Cardiac muscle cell (in vitro differentiated cells and primary cell): ENCODE data around the gene COG5. TPM values are rescaled to one million over a fixed set of nuclear protein-coding genes. Genes with fewer than 3 reads are reported as not detected.

ENCODE experiments used
- DNase-seq, 2 donors: peaks; one replicate each; pipeline versions ENCODE4 v3.0.0 to v3.0.0-alpha.2; 2010 to 2017; ENCODE audit warnings: low read depth in 1 of 2, low spot score in 1 of 2
- H3K27ac ChIP-seq: fragments of 200-600 bp; sonication (generic); 2 replicates; pipeline ENCODE4 v1.5.1; 2016
- H3K27me3 ChIP-seq: fragments of 200-600 bp; sonication (generic); 2 replicates; pipeline ENCODE4 v1.6.0; 2016; ENCODE audit warnings: control low read depth
- H3K36me3 ChIP-seq: fragments of 200-600 bp; sonication (generic); 2 replicates; pipeline ENCODE4 v1.5.1; 2016; ENCODE audit warnings: control low read depth
- H3K4me1 ChIP-seq: fragments of 200-600 bp; sonication (generic); 2 replicates; pipeline ENCODE4 v1.8.1; 2017; ENCODE audit warnings: low read depth, mild to moderate bottlenecking, mixed run types
- H3K4me3 ChIP-seq: fragments of 200-600 bp; sonication (generic); 2 replicates; pipeline ENCODE4 v1.5.1; 2016; ENCODE audit warnings: mild to moderate bottlenecking
- H3K9me3 ChIP-seq: fragments of 200-600 bp; sonication (generic); 2 replicates; pipeline ENCODE4 v1.5.1; 2017; ENCODE audit warnings: low read depth, mild to moderate bottlenecking, control low read depth
- polyA plus RNA-seq: library from polyadenylated mRNA; unstranded; fragments of >200 nt; fragmentation: Nextera tagmentation; extraction: Ambion mirVana; gene quantifications from 2 replicates; pipeline ENCODE4 v1.2.1, GENCODE V29; 2016
- total RNA-seq: library from RNA; depleted of rRNA; stranded (reverse); fragments of >200 nt; gene quantifications from 2 replicates; pipeline ENCODE4 v1.2.3, GENCODE V29; 2016
- TF ChIP-seq, protein P1 (sequence below): IDR thresholded peaks from 2 replicates; pipeline ENCODE4 v1.5.1; 2012; ENCODE audit warnings: low read depth, mild to moderate bottlenecking, low read length

The COG5 gene
- total and polyA plus RNA-seq, 2 experiments from 2014 or later = 20.4 to 63.1 TPM

DNA sequence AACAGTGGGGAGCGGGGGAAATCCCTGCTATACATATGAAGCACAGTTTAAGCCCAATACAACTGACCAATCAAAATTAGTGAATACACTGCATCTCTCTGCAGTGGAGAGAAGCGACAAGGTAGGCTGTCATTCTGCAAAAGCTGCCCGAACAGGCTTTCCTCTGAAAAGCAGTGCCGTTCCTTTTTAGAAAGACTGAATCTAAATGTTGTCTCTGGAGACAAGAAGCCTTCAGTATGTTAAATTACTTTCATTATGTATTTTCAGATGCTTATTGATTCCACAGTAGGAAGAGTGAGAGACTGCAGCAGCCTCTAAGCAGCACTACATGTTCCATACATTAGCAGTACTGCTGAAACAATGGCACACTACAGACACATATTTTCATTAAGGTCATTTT lies 93.8 kb downstream of the COG5 start, which contains the start of gene GPR22:
TSS of gene GPR22 (plus strand) at position 129 of the 400 bp plus-strand sequence. CDS start 4,004 bp downstream, outside the sequence.
- TF ChIP-seq, protein P1, sequence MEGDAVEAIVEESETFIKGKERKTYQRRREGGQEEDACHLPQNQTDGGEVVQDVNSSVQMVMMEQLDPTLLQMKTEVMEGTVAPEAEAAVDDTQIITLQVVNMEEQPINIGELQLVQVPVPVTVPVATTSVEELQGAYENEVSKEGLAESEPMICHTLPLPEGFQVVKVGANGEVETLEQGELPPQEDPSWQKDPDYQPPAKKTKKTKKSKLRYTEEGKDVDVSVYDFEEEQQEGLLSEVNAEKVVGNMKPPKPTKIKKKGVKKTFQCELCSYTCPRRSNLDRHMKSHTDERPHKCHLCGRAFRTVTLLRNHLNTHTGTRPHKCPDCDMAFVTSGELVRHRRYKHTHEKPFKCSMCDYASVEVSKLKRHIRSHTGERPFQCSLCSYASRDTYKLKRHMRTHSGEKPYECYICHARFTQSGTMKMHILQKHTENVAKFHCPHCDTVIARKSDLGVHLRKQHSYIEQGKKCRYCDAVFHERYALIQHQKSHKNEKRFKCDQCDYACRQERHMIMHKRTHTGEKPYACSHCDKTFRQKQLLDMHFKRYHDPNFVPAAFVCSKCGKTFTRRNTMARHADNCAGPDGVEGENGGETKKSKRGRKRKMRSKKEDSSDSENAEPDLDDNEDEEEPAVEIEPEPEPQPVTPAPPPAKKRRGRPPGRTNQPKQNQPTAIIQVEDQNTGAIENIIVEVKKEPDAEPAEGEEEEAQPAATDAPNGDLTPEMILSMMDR = no peak
- Histone ChIP-seq H3K4me3 (no peak within 1 kb of the TSS), H3K27ac (no peak within 1 kb of the TSS)

DNA sequence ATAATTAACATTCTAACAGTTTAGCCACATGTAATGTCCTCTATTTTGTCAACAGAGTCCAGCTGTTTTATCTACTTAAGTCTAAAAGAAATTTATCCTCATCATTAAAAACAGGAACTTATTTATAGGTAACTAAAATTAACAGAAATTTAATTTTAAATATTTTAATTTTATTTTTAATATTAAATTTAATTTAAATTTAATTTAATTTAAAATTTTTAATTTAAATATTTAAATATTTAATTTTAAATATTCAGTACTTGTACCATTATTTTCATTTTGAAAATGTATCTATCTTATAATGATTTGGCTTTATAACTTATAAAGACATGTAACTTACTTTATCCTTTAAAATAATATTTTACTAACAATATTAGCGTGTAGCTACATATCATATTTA lies 94.9 kb downstream of the COG5 start:
- no peak for DNase-seq
- Histone ChIP-seq H3K9me3 (no peaks in the 10 kb centered on the region), H3K27ac (no peak overlapping the region), H3K4me1 (peaks cover 5% of the 10 kb centered on the region), H3K27me3 (no peaks in the 10 kb centered on the region), H3K4me3 (no peak overlapping the region), H3K36me3 (no peaks in the 10 kb centered on the region)
- TF ChIP-seq, protein P1 = no peak

More for the DNA sequence above, 93.8 kb downstream of the COG5 start, which contains the start of gene GPR22:
- no peaks in the 10 kb centered on the region for H3K27me3 ChIP-seq
- no peaks in the 10 kb centered on the region for H3K9me3 ChIP-seq
- H3K4me1 ChIP-seq = peaks cover 4% of the 10 kb centered on the region
- DNase-seq = no peak
- H3K36me3 ChIP-seq = no peaks in the 10 kb centered on the region

DNA sequence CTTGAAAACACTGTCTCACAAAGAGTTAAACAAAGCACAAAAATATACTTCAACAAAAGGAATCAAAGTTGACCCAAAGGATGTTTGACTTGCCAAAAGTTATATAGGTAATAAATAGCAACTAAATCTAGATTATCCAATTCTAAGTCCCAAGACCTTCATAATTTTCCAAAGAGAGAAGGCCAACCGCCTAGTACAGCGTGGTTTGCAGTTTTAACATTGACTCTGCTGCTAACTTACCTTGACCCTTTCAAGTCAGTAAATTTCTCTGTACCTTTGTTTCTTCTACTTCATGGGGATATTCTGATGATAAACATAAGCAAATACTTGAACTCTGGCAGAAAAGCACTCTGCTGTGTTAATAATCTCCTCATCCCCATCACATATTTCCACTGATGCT lies 95.7 kb downstream of the COG5 start:
- TF ChIP-seq, protein P1 = no peak
- no peak for DNase-seq
- Histone ChIP-seq H3K9me3 (no peaks in the 10 kb centered on the region), H3K27ac (no peak overlapping the region), H3K4me3 (no peak overlapping the region), H3K36me3 (no peaks in the 10 kb centered on the region), H3K4me1 (peaks cover 10% of the 10 kb centered on the region), H3K27me3 (no peaks in the 10 kb centered on the region)

DNA sequence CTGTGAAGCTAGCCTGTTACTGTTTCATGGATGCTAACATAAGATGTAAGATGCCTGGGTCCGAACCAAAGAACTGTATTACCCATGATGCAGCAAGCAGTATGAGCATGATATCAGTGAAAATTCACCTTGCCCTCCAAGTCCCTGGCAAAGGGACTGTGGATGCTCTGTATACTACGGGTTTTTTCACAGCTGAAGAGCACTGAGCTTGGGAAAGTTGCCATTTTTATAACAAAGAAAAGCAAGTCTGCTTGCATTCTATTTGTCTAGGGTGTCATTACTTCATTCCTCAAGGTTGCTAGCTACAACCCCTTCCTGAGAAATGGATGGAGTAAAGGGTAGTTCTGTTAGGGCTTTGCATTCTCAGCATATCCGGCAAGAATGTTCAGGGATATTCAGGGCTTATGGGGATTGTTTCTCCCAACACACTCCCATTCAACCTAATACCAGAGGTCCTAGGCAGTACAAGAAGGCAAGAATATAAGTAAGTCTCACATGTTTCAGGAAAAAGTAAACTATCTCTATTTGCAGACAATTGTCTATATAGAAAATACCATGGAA lies 99.0 kb downstream of the COG5 start:
- H3K4me3 ChIP-seq = no peak overlapping the region
- TF ChIP-seq, protein P1 = no peak
- H3K9me3 ChIP-seq = no peaks in the 10 kb centered on the region
- H3K36me3 ChIP-seq = no peaks in the 10 kb centered on the region
- DNase-seq = no peak
- peaks cover 21% of the 10 kb centered on the region for H3K4me1 ChIP-seq
- no peaks in the 10 kb centered on the region for H3K27me3 ChIP-seq
- H3K27ac ChIP-seq = no peak overlapping the region

DNA sequence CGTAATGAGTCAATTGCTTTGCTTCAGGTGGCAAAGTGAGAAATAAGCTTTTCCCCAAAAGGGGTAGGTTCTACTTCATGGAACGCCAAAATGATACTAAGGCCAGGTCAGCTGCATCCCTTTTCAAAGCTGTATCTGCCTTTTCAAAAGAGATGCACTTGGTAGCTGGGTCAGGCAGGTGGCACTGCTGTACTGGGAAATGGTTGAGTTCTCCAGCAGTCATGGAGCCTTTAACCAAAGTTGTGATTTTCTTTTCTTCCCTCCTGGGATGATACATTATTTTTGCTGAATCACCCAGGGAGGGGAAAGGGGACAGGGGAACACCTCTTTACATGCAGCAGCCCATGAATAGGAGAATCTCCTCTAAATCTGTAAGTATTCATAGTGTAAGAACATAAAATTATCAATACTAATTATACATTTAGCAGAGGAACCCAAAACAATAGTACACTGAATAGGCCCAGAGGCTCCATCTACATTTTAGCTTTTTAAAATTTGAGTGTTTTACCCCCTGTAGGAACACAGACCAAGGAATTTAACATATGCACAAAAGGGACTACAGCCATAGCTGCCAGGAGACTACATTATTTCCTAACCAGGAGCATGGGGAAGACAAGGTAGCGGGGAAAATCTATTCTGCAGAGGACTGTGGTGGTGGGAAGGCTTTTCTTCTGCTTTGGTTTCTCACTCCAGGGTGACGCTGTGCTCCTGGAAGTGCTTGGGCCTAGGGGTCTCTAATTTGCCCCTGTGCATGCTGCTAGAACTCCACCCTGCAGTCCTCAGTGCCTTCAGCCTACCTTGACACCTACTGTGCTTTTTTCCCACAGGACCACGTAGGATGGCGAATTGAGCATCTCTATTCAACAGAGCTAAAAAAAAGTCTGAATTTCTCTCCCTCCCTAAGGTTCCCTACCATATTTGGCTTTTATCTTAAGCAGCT lies 100.3 kb downstream of the COG5 start:
- H3K4me1 ChIP-seq = peaks cover 21% of the 10 kb centered on the region
- H3K27me3 ChIP-seq = no peaks in the 10 kb centered on the region
- no peaks in the 10 kb centered on the region for H3K9me3 ChIP-seq
- TF ChIP-seq, protein P1 = peak; percentile 89
- H3K27ac ChIP-seq = peak overlapping the region; percentile 13
- H3K4me3 ChIP-seq = no peak overlapping the region
- H3K36me3 ChIP-seq = no peaks in the 10 kb centered on the region
- peak; percentile 61 to 80 for DNase-seq
